WTC11 (cell line): ENCODE measurements around the gene NPLOC4. TPM values are rescaled to one million over a fixed set of nuclear protein-coding genes. Genes with fewer than 3 reads are reported as not detected.

Source experiments
- ATAC-seq: fragments of 200-7000 bp; cut with Tn5 transposase; 2 replicates; pipeline ENCODE4 v1.10.0; 2021; ENCODE audit warnings: mild to moderate bottlenecking, moderate library complexity
- CTCF ChIA-PET: fragments of 300-600 bp; sonication (Branson Sonifier 250); formaldehyde crosslinking; loops from one replicate; lab custom pipeline; 2021; ENCODE audit warnings: antibody characterized with exemption; lab: Charles Lee
- POLR2A ChIA-PET: fragments of 350-600 bp; sonication (Branson Sonifier 250); formaldehyde crosslinking; loops from one replicate; lab custom pipeline; 2021; ENCODE audit warnings: antibody characterized with exemption; lab: Charles Lee
- DNase-seq: peaks from one replicate; pipeline ENCODE4 v3.0.0; 2021; ENCODE audit warnings: low spot score
- H3K27ac Mint-ChIP-seq: 2 replicates; pipeline ENCODE4 v1.8.0; 2021; ENCODE audit warnings: mixed read lengths
- H3K27me3 Mint-ChIP-seq: 2 replicates; pipeline ENCODE4 v1.8.0; 2021; ENCODE audit warnings: low read depth, mild to moderate bottlenecking, moderate library complexity, mixed read lengths
- H3K36me3 Mint-ChIP-seq: 2 replicates; pipeline ENCODE4 v1.8.0; 2021; ENCODE audit warnings: mixed read lengths
- H3K4me1 Mint-ChIP-seq: 2 replicates; pipeline ENCODE4 v1.8.0; 2022; ENCODE audit warnings: mixed read lengths
- H3K4me3 Mint-ChIP-seq: 2 replicates; pipeline ENCODE4 v1.8.0; 2021; ENCODE audit warnings: mild to moderate bottlenecking, moderate library complexity, mixed read lengths
- H3K9me3 Mint-ChIP-seq: 2 replicates; pipeline ENCODE4 v1.8.0; 2021; ENCODE audit warnings: mixed read lengths
- ATF6 ChIP-seq: sonication (generic); formaldehyde crosslinking; IDR thresholded peaks from 2 replicates; pipeline ENCODE4 v1.8.1; 2023; ENCODE audit warnings: mild to moderate bottlenecking, missing genetic modification reagents
- CREM ChIP-seq: sonication (generic); formaldehyde crosslinking; IDR thresholded peaks from 2 replicates; pipeline ENCODE4 v1.8.1; 2022; ENCODE audit warnings: mild to moderate bottlenecking, missing genetic modification reagents, moderate library complexity
- CTCF ChIP-seq: fragments of 200-600 bp; IDR thresholded peaks from 2 replicates; pipeline ENCODE4 v1.8.0; 2022; ENCODE audit warnings: antibody characterized with exemption
- E2F5 ChIP-seq: sonication (generic); formaldehyde crosslinking; IDR thresholded peaks from 2 replicates; pipeline ENCODE4 v1.8.1; 2022; ENCODE audit warnings: mild to moderate bottlenecking, moderate library complexity, missing genetic modification reagents
- EMX1 ChIP-seq: fragments of 250-450 bp; sonication (Bioruptor Pico); IDR thresholded peaks from 2 replicates; pipeline ENCODE4 v1.8.0; 2021; ENCODE audit warnings: mild to moderate bottlenecking
- ETV6 ChIP-seq: sonication (generic); formaldehyde crosslinking; IDR thresholded peaks from 2 replicates; pipeline ENCODE4 v1.8.1; 2022; ENCODE audit warnings: mild to moderate bottlenecking, missing genetic modification reagents
- FOXP1 ChIP-seq: sonication (generic); formaldehyde crosslinking; IDR thresholded peaks from 2 replicates; pipeline ENCODE4 v1.8.0; 2022; ENCODE audit warnings: missing genetic modification reagents, mild to moderate bottlenecking, moderate library complexity, borderline replicate concordance
- GABPB1 ChIP-seq: sonication (generic); formaldehyde crosslinking; IDR thresholded peaks from 2 replicates; pipeline ENCODE4 v1.8.1; 2023; ENCODE audit warnings: mild to moderate bottlenecking, missing genetic modification reagents
- IRF1 ChIP-seq: sonication (generic); formaldehyde crosslinking; IDR thresholded peaks from 2 replicates; pipeline ENCODE4 v1.8.0; 2023; ENCODE audit warnings: missing genetic modification reagents
- JUN ChIP-seq: sonication (generic); formaldehyde crosslinking; IDR thresholded peaks from 2 replicates; pipeline ENCODE4 v1.8.0; 2023; ENCODE audit warnings: mild to moderate bottlenecking, missing genetic modification reagents
- MLX ChIP-seq: sonication (generic); formaldehyde crosslinking; IDR thresholded peaks from 2 replicates; pipeline ENCODE4 v1.8.1; 2023; ENCODE audit warnings: mild to moderate bottlenecking, missing genetic modification reagents, moderate library complexity
- NR2C2 ChIP-seq: sonication (generic); formaldehyde crosslinking; IDR thresholded peaks from 2 replicates; pipeline ENCODE4 v1.8.0; 2022; ENCODE audit warnings: mild to moderate bottlenecking, missing genetic modification reagents
- PREB ChIP-seq: sonication (generic); formaldehyde crosslinking; IDR thresholded peaks from 2 replicates; pipeline ENCODE4 v1.8.1; 2022; ENCODE audit warnings: mild to moderate bottlenecking, missing genetic modification reagents, moderate library complexity, borderline replicate concordance
- SMAD3 ChIP-seq: sonication (generic); formaldehyde crosslinking; IDR thresholded peaks from 2 replicates; pipeline ENCODE4 v1.8.0; 2022; ENCODE audit warnings: missing genetic modification reagents, mild to moderate bottlenecking, borderline replicate concordance
- SOX15 ChIP-seq: fragments of 250-450 bp; sonication (Bioruptor Pico); IDR thresholded peaks from 2 replicates; pipeline ENCODE4 v1.9.0; 2021; ENCODE audit warnings: mild to moderate bottlenecking
- SP1 ChIP-seq: sonication (generic); formaldehyde crosslinking; conservative IDR thresholded peaks from 2 replicates; pipeline ENCODE4 v1.8.1; 2022; ENCODE audit warnings: missing genetic modification reagents
- TEAD1 ChIP-seq: sonication (generic); formaldehyde crosslinking; IDR thresholded peaks from 2 replicates; pipeline ENCODE4 v1.8.0; 2022; ENCODE audit warnings: mild to moderate bottlenecking, missing genetic modification reagents
- TP53 ChIP-seq: sonication (generic); formaldehyde crosslinking; IDR thresholded peaks from 2 replicates; pipeline ENCODE4 v1.8.1; 2023; ENCODE audit warnings: mild to moderate bottlenecking, missing genetic modification reagents
- ZMAT4 ChIP-seq: fragments of 250-450 bp; sonication (Bioruptor Pico); IDR thresholded peaks from 2 replicates; pipeline ENCODE4 v1.9.0; 2021; ENCODE audit warnings: mild to moderate bottlenecking
- ZNF281 ChIP-seq: sonication (generic); formaldehyde crosslinking; IDR thresholded peaks from 2 replicates; pipeline ENCODE4 v1.8.0; 2023; ENCODE audit warnings: mild to moderate bottlenecking, missing genetic modification reagents
- total RNA-seq: library from RNA; stranded (reverse); gene quantifications from 3 replicates; pipeline ENCODE4 v1.2.3, GENCODE V29; 2021

The NPLOC4 gene
- total RNA-seq, 1 experiment from 2014 or later: 83.5 TPM

GRCh38 chr17:81539961-81540675, 96.8 kb downstream of the NPLOC4 start:
- H3K4me3 Mint-ChIP-seq: no peak overlapping the region
- H3K27me3 Mint-ChIP-seq: peaks cover 13% of the 10 kb centered on the region
- H3K36me3 Mint-ChIP-seq: 0 out of 2 replicates have a peak, but pooled peaks cover under 1% of the 10 kb centered on the region
- H3K27ac Mint-ChIP-seq: no peak overlapping the region
- DNase-seq: no peak
- ChIA-PET POLR2A (no interaction called here), CTCF (interaction anchor here (1.0 kb wide), 1 partner anchor 12 kb away, joined by 4 read pairs; the partner anchor contains the start of gene FAAP100)
- TF ChIP-seq SOX15 (CRISPR knock-in tag) (no peak), ZNF281 (CRISPR knock-in tag) (no peak), FOXP1 (CRISPR knock-in tag) (no peak), MLX (CRISPR knock-in tag) (no peak)
- H3K4me1 Mint-ChIP-seq: no peaks in the 10 kb centered on the region
- H3K9me3 Mint-ChIP-seq: no peaks in the 10 kb centered on the region
- ATAC-seq: no peak

GRCh38 chr17:81539571-81539900, 97.4 kb downstream of the NPLOC4 start:
- CTCF ChIA-PET: interaction anchor here (1.0 kb wide), 1 partner anchor 12 kb away, joined by 4 read pairs; the partner anchor contains the start of gene FAAP100
- Mint-ChIP-seq H3K27ac (no peak overlapping the region), H3K9me3 (no peaks in the 10 kb centered on the region), H3K36me3 (no peaks in the 10 kb centered on the region), H3K4me3 (no peak overlapping the region), H3K27me3 (peaks cover 19% of the 10 kb centered on the region), H3K4me1 (no peaks in the 10 kb centered on the region)
- POLR2A ChIA-PET: interaction anchor here (3.0 kb wide), 1 partner anchor 21 kb away, joined by 9 read pairs; no protein-coding TSS in a partner anchor
- TF ChIP-seq ATF6 (CRISPR knock-in tag): no peak
- no peak for TF ChIP-seq ZMAT4 (CRISPR knock-in tag)
- TF ChIP-seq MLX (CRISPR knock-in tag): no peak
- no peak for TF ChIP-seq EMX1 (CRISPR knock-in tag)
- TF ChIP-seq SP1 (CRISPR knock-in tag): no peak
- no peak for TF ChIP-seq CREM (CRISPR knock-in tag)
- TF ChIP-seq ETV6 (CRISPR knock-in tag): no peak
- no peak for TF ChIP-seq JUN (CRISPR knock-in tag)
- TF ChIP-seq TP53: no peak
- no peak for TF ChIP-seq IRF1 (CRISPR knock-in tag)
- TF ChIP-seq E2F5 (CRISPR knock-in tag): no peak
- no peak for TF ChIP-seq GABPB1 (CRISPR knock-in tag)
- TF ChIP-seq PREB (CRISPR knock-in tag): no peak
- no peak for TF ChIP-seq SMAD3
- no peak for TF ChIP-seq NR2C2 (CRISPR knock-in tag)
- TF ChIP-seq TEAD1 (CRISPR knock-in tag): no peak
- no peak for TF ChIP-seq CTCF
- ATAC-seq: no peak
- no peak for DNase-seq
